GM10248 (cell line): Measurements from ENCODE around the gene CDR2L.

ENCODE experiments used
- CTCF ChIA-PET: fragments of 300-600 bp; sonication (Branson Sonifier 250); formaldehyde crosslinking; extraction: SDS; loops from one replicate; lab custom pipeline; 2021; ENCODE audit warnings: antibody characterized with exemption; lab: Yijun Ruan, JAX
- POLR2A ChIA-PET: fragments of 350-650 bp; sonication (Branson Sonifier 250); formaldehyde crosslinking; extraction: SDS; loops from one replicate; lab custom pipeline; 2020; ENCODE audit warnings: antibody characterized with exemption; lab: Yijun Ruan, JAX
- DNase-seq: peaks from one replicate; pipeline ENCODE4 v3.0.0; 2012; ENCODE audit errors: extremely low spot score
- TF ChIP-seq, protein P1 (sequence below): IDR thresholded peaks from 2 replicates; pipeline ENCODE4 v1.5.1; 2012; ENCODE audit warnings: mild to moderate bottlenecking, low read depth; ENCODE audit errors: extremely low read depth, missing control alignments, control extremely low read depth

Gene CDR2L

DNA sequence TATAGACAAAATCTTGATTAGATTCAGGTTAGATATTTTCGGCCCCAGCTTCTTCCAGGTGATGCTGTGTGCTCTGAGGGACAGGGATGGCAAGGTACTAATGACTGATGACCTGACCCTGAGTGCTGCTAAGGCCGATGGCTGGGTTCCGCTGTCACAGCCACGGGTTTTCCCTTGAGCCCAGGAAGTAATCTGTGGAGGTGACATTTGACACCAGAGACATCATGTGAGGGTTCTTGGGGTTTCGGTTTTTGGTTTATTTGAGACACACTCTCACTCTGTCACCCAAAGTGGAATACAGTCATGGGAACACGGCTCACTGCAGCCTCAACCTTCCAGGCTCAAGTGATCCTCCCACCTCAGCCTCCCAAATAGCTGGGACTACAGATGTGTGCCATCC is 41.9 kb upstream of the CDR2L start:
- ChIA-PET POLR2A (no interaction called here), CTCF (interaction anchor here (1.1 to 12.6 kb wide), 5 partner anchors 10 to 53 kb away, joined by 3 to 156 read pairs (median 4); partner anchors contain the start of genes OTOP2, OTOP3 and USH1G)
- DNase-seq: peak; percentile 76
- TF ChIP-seq, protein P1, sequence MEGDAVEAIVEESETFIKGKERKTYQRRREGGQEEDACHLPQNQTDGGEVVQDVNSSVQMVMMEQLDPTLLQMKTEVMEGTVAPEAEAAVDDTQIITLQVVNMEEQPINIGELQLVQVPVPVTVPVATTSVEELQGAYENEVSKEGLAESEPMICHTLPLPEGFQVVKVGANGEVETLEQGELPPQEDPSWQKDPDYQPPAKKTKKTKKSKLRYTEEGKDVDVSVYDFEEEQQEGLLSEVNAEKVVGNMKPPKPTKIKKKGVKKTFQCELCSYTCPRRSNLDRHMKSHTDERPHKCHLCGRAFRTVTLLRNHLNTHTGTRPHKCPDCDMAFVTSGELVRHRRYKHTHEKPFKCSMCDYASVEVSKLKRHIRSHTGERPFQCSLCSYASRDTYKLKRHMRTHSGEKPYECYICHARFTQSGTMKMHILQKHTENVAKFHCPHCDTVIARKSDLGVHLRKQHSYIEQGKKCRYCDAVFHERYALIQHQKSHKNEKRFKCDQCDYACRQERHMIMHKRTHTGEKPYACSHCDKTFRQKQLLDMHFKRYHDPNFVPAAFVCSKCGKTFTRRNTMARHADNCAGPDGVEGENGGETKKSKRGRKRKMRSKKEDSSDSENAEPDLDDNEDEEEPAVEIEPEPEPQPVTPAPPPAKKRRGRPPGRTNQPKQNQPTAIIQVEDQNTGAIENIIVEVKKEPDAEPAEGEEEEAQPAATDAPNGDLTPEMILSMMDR: no peak

DNA sequence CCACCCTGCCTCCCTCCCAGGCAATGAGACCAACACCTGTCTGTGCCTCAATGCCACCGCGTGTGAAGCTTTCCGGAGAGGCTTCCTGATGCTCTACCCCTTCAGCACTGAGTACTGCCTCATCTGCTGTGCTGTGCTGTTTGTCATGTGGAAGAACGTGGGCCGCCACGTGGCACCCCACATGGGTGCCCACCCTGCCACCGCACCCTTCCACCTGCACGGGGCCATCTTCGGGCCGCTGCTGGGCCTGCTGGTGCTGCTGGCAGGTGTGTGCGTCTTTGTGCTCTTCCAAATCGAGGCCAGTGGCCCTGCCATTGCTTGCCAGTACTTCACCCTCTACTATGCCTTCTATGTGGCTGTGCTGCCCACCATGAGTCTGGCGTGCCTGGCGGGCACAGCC is 40.8 kb upstream of the CDR2L start:
- POLR2A ChIA-PET: no interaction called here
- DNase-seq: no peak
- CTCF ChIA-PET: interaction anchor here (5.4 to 12.6 kb wide), 2 partner anchors 13 to 23 kb away, joined by 29 to 156 read pairs; partner anchors contain the start of genes OTOP2 and USH1G
- TF ChIP-seq, protein P1: no peak

DNA sequence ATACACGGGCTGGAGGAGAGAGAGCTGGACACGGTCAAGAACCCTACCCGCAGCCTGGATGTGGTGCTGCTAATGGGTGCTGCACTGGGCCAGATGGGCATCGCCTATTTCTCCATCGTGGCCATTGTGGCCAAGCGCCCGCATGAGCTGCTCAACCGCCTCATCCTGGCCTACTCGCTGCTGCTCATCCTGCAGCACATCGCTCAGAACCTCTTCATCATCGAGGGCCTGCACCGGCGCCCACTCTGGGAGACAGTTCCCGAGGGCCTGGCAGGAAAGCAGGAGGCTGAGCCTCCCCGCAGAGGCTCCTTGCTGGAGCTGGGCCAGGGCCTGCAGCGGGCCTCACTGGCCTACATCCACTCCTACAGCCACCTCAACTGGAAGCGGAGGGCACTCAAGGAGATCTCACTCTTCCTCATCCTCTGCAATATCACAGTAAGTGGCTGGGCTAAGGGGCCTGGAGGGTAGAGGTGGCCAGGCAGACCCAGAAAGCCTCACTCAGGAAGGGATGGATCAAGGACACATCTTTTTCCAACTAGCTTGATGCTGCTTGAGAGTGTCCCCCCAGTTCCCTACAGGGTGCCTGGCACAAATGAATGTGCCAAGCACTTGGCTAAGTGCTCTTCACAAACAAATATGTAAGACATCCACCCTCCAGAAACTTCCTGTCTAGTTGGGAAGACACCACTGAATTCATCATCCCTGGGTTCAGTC is 40.2 kb upstream of the CDR2L start:
- no peak for DNase-seq
- POLR2A ChIA-PET: no interaction called here
- CTCF ChIA-PET: interaction anchor here (5.4 to 12.6 kb wide), 2 partner anchors 13 to 24 kb away, joined by 29 to 156 read pairs; partner anchors contain the start of genes OTOP2 and USH1G
- TF ChIP-seq, protein P1: no peak

DNA sequence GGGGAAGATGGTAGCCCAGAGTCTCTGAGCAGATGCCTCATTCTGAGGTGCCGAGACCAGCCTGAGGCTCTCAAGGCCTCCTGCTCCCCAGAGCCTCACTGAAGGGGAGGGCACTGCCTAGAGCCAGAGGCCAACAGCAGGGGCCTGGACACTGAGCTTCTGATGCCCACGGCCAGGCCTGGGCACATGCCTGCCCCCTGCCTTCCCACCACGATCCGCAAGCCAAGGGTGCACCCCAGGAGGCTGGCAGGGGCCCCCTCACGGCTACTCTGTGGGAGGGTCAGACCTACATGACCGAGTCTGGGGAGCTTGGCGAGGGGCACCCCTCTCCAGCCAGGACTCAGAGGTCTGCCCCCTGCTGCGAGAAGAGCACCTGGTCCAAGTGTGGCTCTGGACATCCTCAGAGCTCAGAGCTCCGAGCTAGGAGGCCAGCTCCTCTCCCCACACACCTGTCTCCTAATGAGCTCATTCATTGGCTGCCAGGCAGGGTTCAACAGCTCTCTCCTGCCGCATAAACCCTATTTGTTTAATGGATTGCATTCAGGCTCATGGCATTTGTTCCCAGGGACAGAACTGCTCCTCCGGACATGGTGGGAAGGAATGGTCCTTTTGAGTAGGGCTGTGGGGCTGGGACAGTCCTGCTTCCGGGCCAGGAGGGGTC is 37.8 kb upstream of the CDR2L start:
- ChIA-PET CTCF (interaction anchor here (1.4 to 12.6 kb wide), 4 partner anchors 10 to 62 kb away, joined by 3 to 156 read pairs (median 16); partner anchors contain the start of genes OTOP2 and USH1G), POLR2A (no interaction called here)
- no peak for DNase-seq
- TF ChIP-seq, protein P1: no peak

DNA sequence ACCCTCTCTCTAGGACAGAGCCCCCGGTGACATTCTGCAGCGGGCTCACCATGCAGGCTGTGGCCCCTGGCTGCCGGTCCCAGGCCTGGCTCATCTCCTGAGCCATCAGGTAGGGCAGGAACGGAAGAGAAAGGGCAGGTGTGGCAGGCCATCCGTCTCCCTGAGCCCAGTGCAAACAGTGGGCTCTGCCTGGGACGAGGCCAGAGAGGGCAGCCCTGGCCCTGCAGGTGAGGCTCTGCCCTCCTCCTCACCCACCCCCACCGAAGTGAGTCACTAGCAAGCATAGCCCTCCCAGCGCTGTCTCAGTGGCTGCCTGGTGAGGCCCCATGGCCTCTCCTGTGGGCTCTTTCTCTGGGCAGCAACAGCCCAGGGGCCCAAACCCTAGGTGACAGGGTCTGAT is 37.2 kb upstream of the CDR2L start:
- ChIA-PET POLR2A (no interaction called here), CTCF (interaction anchor here (12.6 to 16.9 kb wide), 2 partner anchors 10 to 23 kb away, joined by 156 to 390 read pairs; partner anchors contain the start of genes OTOP2, OTOP3 and USH1G)
- DNase-seq: no peak
- TF ChIP-seq, protein P1: no peak

DNA sequence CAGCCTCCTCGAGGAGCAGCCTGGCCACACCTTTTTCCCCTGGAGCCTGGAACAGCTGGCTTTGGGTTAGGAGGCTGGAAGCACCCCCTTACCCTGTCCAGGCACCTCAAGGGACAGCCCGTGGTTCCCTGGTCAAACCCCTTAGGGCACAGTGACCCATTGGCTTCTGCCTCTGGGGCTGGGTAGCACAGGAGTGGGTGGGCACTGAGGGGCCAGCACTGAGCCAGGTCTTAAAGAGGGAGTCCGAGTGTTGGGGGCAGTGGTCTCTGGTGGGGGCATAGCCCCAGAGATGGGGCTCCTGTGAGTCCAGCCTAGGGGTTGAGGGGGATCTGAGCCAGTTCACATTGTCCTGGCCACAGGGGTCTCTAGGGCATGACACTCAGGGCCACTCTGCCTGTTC is 36.4 kb upstream of the CDR2L start:
- ChIA-PET CTCF (interaction anchor here (1.3 to 16.9 kb wide), 3 partner anchors 9 to 24 kb away, joined by 3 to 390 read pairs (median 156); partner anchors contain the start of genes OTOP2, OTOP3 and USH1G), POLR2A (no interaction called here)
- no peak for DNase-seq
- TF ChIP-seq, protein P1: no peak
